Fibroblast of peridontal ligament (primary cell): ENCODE measurements around the gene USP9X.
"Not testable (repeated sequence)": the region's sequence is repeated elsewhere in the genome, so short reads cannot be mapped to it uniquely, and the experiment has no call there.

ENCODE experiments used
- DNase-seq: peaks from one replicate; pipeline ENCODE4 v3.0.0-alpha.2; 2010; ENCODE audit errors: extremely low read depth

USP9X gene

DNA sequence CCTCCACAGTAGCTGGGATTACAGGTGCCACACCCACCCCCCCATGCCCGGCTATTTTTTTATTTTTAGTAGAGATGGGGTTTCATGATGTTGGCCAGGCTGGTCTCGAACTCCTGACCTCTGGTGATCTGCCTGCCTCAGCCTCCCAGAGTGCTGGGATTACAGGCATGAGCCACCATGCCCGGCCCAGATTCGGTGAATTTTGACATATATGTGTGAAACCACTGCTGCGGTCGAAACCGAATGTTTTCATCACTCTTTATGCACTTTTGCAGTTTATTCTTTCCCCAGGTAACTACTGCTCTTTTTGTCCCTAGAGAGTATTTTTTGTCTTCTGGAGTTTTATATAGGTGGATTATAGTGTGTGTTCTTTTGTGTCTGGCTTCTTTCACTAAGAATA, 101.7 kb downstream of the USP9X start:
- not testable (repeated sequence) for DNase-seq

DNA sequence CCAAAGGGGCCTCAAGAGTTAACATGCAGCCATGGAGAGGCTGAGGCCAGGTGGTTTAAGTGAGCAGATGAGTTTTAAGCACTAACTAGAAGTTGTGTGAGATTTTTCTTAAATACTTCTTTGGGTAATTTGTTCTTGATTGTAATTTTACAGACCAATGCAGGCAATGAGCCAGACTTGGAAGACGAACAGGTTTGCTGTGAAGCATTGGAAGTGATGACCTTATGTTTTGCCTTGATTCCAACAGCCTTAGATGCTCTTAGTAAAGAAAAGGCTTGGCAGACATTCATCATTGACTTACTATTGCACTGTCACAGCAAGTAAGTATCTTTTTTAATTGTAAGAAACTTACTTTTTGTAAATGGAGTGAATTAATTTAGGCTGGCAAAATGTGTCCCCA, 103.9 kb downstream of the USP9X start:
- no peak for DNase-seq

DNA sequence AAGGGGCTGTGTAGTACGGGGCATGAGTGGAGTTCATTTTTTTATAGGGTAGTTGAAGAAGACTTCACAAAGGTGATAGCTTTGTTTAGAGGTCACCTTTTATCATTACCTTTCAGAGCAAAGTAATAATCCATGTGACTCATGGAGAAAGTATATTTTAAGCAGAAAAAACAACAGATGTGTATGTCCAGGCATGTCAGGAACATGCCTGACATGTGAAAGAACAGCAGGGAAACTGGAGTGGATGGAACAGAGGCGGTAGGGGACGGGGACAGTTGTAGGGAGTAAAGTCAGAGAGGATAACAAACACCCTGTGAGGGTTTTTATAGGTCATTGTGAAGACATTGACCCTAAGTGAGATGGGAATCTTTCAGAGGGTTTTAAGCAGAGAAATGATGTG, 107.6 kb downstream of the USP9X start:
- DNase-seq, result no peak

DNA sequence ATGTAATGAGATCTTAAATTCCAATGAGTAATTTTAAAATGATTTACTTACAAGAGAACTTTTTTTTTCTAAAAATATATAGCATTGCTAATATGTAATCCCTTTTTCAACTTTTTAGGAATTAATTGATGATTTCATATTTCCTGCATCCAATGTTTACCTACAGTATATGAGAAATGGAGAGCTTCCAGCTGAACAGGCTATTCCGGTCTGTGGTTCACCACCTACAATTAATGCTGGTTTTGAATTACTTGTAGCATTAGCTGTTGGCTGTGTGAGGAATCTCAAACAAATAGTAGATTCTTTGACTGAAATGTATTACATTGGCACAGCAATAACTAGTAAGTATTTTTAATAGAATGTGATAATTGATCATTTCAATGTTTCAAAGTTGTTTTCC, 113.2 kb downstream of the USP9X start:
- no peak for DNase-seq

DNA sequence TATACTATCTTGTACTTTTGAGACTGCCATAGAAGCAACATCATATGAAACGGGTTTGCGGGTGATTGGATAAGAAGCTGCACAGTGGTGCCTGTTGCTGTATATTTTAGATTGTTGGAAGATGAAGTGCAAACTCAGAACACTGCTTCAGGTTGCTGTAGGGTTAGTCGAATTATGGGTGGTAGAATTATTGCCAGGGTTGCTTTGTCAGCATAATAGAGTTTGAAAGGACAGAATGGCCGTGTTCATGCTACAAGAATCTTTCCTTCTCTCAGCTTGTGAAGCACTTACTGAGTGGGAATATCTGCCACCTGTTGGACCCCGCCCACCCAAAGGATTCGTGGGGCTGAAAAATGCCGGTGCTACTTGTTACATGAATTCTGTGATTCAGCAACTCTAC, 115.5 kb downstream of the USP9X start:
- DNase-seq, result no peak

DNA sequence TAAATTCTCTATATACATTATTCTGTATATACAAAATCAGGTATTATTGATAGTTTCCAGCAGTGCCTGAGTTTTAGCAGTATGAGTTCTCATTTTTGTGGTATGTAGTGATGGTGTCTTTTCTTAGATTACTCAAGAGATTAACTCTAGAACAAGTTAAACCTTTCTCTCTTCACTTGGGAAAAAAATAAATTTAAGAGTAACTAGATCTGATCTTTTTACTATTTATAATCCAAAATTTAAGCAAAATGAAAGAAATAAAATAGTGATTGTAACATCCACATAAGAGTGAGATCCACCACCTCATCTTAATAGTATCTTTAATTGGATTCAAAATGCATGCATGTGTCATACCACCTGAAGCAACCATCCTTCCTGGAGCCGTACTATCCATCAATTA, 124.6 kb downstream of the USP9X start:
- DNase-seq, result no peak

DNA sequence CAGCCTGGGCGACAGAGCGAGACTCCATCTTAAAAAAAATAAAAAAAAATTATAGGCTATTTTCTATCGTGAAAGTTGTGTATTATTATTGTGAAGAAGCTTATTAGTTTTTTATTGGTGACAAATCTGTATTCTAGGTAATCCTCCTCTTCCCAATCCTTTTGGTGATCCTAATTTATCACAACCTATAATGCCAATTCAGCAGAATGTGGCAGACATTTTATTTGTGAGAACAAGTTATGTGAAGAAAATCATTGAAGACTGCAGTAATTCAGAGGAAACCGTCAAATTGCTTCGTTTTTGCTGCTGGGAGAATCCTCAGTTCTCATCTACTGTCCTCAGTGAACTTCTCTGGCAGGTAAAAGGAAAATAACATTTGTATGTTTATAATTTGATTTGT, 139.4 kb downstream of the USP9X start:
- DNase-seq, result no peak

DNA sequence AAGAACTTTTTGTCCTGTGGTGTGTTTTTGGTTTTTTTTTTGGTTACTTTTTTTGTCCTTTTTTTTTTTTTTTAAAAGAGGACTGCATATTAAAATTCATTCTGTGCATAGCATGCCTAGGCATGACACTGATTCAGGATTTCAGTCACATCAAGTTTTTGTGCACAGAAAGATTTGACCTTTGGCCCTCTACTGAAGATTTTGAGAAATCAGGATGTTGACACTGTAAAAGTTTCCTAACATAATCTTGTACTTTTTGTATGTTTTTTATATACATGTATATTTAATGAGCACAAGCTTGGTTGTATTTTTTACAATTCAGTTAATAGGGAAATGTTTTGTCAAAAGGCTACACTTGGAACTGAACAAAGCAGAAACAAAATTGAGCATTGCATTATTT, 148.7 kb downstream of the USP9X start:
- no peak for DNase-seq

DNA sequence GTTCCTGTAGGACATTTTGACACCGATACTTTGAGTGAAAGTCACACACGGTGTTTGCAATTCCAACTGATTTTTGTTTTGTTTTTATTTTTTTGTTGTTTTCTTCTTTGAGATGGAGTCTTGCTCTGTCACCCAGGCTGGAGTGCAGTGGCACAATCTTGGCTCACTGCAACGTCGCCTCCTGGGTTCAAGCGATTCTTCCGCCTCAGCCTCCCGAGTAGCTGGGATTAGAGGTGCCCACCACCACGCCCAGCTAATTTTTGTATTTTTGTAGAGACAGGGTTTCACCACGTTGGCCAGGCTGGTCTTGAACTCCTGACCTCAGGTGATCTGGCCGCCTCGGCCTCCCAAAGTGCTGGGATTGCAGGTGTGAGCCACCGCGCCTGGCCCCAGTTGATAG, 149.2 kb downstream of the USP9X start:
- DNase-seq, result not testable (repeated sequence)

DNA sequence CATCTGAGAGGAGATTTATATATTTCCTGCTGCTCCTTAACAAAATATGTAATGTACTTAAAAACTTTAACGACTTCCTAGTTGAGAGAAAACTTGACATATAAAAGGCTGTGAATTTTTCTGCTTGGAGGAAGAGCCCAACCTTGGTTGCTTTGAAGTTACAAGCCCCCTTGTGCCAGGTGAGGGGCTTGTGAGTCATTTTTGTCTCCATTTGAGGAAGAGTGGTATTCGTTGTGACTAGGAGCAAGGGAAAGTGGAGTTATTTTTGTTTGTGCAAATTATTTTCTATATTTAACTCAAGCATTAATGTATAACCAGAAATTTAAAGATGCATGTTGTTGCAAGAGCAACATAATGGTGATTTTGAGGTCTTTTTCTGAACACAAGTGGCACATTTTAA, 149.7 kb downstream of the USP9X start:
- no peak for DNase-seq

DNA sequence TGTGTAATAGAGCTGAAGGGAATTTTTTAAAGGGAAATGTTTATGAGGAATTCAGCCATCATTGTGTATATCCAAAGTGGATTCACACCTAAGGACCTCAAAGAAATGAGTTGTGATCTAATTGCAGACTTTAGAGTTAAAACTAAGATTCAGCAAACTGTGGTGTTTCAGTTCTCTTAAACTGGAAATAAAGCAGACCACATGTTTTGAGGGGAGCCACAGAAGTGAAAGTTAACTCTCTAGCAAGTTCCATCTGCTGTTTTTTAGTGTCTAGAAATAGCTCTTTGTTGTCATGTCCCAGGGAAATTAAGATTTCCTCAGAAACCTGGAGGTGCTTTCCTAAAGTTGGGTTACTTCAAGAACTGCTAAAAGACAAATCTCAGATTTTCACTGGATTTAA, 151.4 kb downstream of the USP9X start:
- DNase-seq, result peak; percentile 30

DNA sequence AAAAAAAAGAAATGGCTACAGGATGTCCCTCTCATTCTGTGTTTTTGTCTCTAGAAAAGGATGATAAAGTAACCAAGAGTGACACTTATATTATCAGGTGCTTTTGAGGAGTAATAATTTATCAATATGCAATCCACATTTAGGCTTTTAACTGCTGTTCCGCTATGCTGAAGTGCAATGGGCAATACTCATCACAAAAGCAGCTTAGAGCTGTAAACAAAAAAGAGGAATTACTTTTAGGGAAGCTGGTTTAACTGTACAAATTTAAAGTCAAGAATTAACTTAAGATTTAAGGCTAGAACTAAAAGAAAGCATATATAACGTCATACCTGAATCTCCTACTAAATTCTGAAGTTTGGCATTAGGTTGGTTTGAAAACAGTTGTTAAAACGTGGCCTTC, 155.3 kb downstream of the USP9X start:
- no peak for DNase-seq

DNA sequence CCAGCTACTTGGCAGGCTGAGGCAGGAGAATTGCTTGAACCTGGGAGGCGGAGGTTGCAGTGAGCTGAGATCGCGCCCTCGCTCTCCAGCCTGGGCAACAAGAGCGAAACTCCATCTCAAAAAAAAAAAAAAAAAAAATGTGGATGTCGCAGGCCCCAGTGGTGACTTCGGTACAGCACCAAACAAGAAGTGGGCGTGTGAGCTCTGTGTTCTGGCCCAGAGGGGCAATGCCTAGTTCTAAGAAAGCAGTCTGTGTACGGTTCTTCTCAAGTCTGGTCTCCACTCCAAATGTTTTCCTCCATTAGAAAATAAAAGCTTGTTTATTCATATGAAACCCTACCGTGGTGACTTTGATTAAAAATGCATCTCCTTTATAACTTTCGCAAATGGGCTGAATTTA, 156.7 kb downstream of the USP9X start:
- no peak for DNase-seq

DNA sequence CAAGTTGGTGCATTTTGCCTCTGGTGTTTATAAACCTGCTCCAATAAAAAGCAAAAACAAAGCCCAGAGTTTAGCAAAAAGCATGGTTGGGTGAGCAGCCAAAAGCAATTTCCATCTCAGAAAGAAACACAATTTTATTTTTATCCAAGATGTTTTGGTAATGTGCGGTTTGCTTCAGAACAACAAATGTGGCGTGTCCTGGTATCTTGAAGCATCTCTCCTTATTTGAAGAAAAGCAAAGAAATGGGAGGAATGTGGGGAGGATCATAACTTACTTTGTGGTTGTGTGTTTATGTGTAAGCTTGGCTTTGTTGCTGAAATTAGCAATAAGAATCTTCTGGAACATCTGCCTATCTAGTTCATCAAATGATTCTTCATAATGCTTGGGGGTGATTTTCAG, 160.4 kb downstream of the USP9X start:
- DNase-seq, result peak; percentile 61

DNA sequence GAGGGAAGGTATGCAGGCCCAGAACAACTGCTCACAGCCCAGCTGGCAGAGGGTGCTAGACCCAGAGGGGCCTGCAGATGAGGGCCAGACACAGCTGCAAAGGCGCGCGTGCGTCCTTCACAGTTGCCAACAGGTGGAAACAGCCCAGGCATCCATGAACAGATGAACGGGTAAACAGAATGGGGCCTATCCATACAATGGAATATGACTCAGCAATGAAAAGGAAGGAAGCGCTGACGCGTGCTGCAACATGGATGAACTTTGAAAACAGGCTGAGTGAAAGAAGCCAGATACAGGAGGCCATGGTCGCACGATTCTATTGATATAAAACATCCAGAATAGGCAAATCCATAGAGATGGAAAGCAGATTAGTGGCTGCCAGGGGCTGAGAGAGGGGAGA, 165.6 kb downstream of the USP9X start:
- DNase-seq, result no peak

DNA sequence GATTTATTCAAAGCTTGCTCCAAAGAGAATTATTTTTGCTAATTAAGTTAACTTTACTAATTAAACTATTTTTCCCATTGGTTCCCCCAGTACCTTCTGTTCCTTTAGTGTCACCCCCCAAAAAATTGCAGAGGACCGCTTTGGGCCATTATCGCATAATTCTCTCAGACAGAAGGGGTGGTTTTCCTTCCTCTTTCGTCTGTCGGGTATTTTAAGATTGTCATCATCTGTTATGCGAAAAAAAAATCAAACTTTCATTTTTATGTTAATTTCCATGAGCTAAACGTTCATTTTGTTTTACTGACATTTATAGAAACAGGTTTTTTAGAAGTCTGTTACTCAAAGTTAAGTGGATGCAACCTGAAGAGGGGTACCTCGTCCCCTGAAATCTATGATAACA, 172.6 kb downstream of the USP9X start:
- DNase-seq, result no peak

DNA sequence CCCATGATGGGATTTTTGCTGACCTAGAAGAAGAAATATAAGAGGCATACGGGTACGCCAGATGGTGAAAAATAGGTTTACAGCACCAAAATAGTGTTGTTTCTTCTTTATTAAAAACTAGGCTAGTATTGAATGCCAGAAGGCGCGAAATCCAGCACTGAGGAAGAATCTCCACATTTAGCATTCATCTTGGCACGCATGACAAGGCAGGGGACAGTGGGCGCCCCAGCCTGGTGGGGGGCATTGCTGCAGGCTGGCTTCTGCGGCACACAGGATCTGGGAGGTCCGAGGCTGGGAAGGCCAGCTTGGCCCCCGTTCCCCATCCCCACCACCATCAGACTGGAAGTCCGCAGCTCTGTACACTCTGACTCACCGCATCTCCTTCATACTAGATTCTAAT, 173.0 kb downstream of the USP9X start:
- no peak for DNase-seq

DNA sequence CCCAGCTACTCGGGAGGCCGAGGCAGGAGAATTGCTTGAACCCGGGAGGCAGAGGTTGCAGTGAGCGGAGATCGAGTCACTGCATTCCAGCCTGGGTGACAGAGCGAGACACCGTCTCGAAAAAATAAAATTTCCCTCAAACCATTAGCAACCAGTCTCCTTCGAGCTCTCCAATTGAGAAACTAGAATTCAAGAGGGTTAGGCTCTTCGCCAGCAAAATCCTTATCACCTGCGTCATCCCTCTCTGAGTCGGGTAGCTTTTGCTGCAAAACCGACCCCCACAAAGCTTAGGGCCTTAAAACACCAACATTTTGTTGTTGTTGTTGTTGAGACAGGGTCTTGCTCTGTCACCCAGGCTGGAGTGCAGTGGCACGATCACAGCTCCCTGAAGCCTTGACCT, 173.6 kb downstream of the USP9X start:
- DNase-seq, result no peak

DNA sequence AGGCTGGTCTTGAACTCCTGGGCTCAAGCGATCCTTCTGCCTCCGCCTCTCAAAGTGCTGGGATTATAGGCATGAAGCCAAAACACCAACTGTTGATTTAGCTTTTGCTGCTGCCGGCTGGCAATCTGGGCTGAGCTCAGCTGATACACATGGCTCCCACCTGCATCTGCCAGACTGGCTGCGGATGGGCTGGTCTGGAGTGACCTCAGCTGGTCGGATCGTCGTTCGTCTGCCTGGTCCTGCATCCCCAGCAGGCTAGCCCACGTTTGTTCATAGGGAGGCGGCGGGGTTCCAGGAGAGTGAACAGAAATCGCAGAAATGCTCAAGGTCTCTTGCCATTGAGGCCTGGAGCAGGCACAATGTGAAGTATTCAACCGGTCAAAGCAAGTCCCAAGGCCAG, 174.3 kb downstream of the USP9X start:
- no peak for DNase-seq

DNA sequence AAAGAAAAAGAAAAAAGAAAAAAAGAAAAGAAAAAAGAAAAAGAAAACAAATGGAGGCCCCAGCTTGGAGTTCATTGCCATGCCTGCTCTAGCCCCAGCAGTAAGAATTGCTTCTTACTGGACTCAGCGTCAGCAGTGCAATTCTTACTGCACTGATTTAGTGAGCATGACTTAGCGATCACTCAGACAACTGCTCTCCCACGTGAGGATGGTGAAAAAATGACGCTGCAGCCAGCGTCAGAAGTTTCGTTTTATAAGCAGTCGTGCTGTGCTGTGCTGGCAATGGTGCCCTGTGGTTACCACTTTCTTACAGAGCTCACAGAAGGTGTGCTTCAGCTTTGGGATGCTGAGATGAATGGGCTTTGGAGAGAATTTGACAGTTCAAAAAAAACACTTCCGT, 180.4 kb downstream of the USP9X start:
- DNase-seq, result peak; percentile 40

DNA sequence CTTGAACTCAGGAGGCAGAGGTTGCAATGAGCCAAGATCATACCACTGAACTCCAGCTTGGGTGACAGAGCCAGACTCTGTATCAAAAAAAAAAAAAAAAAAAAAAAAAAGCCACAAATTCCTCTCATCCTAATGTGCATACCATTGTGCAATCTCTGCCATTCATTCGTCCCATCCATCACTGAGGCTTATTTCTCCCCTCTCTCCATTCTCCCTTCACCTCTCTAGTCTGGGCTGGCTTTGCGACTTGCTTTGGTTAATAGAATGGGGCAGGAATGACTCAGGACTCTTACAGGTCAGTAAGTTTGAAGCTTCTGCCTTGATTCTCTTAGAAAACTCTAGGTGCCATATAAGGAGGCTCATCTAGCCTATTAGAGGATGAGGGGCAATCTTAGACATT, 188.4 kb downstream of the USP9X start:
- DNase-seq, result peak; percentile 19

DNA sequence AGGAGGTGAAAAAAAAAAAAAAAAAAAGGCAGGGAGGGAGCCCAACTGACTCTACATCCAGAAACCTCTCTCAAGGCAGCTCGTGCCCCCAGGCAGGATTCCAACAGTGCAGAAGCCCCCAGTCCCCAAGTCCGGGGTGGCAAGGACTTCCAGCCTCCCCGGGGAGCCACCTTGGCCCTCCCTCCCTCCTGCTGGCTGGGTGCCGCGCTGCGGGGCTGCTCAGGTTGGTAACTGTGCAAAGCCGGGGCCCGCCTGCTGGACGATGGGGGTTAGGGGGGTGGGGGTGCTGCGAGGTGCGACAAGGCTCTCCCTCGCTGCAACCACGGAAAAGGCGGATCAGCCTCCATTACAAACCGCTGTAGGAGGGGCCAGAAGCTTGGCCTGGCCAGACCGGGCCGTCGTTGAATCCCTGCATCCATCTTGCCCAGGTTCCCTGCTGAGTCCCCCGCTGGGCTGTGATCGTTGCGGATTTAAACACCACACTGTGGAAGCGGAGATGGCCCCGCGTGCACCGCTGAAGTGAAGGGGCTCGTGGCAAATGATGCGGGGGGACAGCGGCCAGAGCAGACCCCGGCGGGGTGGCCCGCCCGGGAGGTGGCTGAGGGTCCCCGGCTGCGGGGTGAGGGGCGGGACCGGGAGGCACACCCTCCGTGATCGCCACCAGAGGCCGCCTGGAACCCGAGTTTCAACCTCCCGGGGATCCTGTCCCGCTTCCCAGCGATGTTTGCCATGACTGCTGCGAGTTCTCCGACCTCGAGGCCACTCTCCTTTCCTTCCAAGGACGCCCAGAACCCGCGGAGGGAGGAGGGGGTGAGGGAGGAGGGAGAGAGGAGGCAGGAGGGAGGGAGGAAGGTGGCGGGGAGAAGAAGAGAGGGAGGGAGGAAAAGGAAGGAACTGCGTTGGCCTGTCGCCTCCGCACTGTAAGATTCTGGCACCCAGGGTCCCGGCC, 190.7 kb downstream of the USP9X start:
- peak; percentile 64 for DNase-seq

DNA sequence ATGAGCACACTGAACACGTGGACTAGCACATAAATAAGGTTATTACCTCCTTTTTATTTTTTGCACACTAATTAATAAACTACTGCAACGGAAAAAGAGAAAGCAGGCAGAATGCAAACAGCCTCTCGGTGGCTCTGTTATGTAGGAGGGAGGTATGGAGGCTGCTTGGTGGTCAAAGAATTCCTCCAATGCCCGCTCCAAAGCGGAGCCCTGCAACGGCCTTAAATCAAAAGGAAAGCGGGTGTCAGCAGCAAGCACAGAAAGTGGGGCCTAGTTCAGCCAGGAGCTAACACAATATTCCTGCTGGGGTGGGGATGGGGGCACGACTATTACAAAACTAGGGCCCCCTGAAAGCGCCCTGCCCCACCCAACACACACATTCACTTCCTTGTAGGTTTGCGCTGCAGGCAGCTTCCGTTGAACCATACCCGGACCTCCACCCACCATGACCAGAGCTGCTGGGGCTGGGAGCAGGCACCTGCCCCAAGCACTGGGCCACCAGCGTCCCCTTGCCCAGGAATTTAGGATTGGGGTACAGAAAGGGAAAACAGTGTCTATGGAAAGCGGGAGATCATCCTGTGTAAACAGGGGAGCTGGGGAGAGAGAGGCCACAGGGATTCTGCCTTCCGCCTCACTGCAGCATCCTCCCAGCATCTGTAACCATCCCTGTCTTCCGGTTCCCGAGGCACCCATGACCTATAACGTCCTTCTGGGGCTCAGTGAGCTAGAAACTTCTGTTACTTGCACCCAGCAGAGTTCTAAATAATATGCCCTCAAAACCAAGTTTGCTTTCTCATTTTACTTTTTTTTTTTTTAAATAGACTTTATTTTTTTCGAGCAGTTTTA, 191.6 kb downstream of the USP9X start:
- no peak for DNase-seq
